Head of caudate nucleus (tissue), 42 donors: ENCODE data around the gene TCN1.
"Not testable (repeated sequence)": the region's sequence is repeated elsewhere in the genome, so short reads cannot be mapped to it uniquely, and the experiment has no call there.

ENCODE experiments used
- DNase-seq, 42 donors: peaks; one replicate each; pipeline versions ENCODE4 v3.0.0 to v3.0.0-alpha.2; 2020 to 2021; ENCODE audit warnings: mixed read lengths in 7 of 42
- intact Hi-C: fragments of 100-400 bp; cut with DNase I; formaldehyde crosslinking; loops from one replicate; pipeline ENCODE4 v1.15.0; 2022

The TCN1 gene

DNA sequence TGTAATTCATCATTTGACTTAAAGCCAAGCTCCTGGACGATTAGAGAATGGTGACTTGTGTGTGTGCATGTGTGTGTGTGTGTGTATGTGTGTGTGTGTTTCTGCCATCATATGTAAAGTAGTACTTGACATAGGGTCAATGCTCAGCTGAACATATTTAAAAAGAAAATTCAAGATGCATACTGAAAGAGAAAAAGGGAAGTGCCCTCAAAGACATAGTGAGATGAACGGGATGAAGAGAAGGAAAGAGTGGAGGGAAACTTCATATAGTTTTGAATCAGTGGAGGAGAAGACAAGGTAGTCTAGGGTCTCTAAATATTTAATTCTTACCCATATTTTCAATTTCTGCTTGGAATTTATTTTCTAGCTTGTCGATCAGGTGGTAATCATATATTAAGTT, 4.0 kb downstream of the TCN1 start:
- DNase-seq, result no peak
- intact Hi-C loops, result no loop called here

DNA sequence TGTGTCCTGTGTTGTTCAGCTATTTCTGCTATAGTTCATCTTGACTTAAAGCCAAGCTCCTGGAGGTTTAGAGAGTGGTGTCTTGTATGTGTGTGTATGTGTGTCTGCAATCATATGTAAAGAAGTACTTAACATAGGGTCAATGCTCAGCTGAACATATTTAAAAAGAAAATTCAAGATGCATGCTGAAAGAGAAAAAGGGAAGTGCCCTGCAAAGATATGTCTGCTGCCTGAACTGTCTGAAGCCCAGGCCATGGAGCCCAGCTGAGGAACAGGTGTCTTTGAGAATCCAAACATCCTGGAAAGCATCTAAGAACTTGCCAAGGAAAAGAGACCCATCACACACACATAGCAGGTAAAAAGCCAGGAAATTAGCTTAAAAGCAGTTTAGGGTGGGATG, 6.6 kb downstream of the TCN1 start:
- DNase-seq, result no peak
- intact Hi-C loops, result no loop called here

DNA sequence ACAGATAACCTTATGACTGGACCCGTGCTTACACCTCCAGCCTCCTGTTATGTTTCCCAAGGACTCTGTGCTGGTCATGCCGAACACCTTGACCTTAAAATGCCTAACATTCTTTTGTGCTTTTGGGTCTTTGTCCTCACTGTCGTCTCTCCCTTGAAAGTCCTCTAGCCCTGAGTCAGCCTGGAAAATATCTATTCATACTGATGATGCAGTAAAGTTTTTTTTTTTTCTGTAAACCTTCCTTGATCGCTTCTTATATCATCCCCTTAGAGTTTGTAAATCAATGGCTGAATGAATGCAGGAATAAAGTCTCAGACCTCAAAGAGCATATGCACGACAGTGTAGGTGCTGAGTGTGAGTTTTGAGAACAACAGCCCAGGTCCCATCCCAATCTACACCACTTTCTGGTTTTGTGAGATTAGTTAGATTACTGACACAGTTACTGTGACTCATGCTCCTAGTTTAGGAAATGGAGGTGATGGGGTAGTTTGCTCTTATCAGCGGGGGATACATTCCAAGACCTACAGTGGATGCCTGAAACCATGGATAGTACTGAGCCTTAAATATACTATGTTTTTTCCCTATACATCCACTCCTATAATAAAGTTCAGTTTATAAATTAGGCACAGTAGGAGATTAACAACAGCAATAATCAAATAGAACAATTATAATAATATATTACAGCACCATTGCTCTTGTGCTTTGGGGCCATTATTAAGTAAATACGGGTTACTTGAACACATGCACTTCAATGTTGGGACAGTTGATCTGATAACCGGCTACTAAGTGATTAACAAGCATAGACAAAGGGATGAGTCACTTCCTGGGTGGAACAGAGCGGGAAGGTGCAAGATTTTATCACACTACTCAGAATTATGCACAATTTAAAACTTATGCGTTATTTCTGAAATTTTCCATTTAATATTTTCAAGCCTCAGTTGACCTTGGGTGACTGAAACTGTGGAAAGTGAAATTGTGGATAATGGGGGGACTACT, 8.6 kb downstream of the TCN1 start:
- intact Hi-C loops, result no loop called here
- no peak for DNase-seq

DNA sequence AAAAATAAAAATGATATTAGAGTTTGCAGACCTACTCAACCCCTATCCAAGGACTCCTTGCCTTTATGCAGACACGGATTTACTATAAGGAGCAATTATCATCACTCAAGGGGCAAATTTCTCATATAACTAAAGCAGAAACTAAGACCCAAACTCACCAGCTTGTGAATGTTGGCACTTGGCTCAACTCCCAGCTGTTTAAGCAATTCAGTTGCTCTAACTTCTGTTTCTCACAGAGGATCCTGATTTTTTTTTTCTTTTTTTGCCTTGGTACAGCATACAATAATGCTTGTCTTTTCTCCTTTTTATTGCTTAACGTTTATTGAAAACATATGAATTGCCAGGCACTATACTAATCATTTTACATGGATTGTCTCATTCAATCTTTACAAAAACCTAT, 11.4 kb downstream of the TCN1 start:
- DNase-seq, result no peak
- intact Hi-C loops, result no loop called here

DNA sequence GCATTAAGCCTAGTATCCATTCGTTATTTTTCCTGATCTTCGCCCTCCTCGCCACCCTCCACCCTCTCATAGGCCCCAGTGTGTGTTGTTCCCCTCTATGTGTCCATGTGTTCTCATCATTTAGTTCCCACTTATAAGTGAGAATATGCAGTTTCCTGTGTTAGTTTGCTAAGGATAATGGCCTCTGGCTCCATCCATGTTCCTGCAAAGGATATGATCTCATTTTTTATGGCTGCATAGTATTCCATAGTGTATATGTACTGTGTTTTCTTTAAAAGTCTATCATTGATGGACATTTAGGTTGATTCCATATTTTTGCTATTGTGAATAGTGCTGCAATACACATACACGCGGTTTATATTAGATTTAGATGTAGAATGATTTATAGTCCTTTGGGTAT, 14.9 kb downstream of the TCN1 start:
- DNase-seq, intact Hi-C loops: not testable (repeated sequence)

DNA sequence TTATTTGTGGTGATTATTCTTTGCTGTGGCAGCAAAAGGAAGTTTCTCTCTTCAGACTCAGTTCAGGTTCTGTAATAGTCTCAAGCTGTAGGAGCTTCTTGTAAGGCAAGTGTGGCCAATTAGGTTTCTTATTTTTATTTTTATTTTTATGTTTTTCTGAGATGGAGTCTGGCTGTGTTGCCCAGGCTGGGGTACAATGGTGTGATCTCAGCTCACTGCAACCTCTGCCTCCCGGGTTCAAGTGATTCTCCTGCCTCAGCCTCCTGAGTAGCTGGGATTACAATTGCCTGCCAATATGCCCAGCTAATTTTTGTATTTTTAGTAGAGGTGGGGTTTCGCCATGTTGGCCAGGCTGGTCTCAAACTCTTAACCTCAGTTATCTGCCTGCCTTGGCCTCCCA, 16.7 kb downstream of the TCN1 start:
- intact Hi-C loops, DNase-seq: not testable (repeated sequence)

DNA sequence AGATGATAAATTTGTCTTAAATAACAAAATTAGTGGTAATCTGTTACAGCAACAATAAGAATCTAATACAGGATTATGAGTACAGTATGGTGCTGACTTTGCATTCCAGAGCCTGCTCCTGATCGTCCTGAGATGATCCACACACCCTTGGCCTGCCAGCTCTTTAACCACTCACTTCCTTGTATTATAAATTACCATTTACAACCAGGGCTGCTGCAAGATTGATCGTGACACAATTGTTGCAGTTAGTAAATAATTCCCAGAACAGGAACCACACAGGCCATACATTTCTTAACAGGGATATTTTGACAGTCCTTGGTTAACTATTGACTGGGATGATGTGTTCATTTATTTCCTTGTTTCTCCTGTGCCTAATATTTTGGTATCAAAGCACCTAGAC, 17.2 kb downstream of the TCN1 start:
- no peak for DNase-seq
- intact Hi-C loops, result no loop called here

DNA sequence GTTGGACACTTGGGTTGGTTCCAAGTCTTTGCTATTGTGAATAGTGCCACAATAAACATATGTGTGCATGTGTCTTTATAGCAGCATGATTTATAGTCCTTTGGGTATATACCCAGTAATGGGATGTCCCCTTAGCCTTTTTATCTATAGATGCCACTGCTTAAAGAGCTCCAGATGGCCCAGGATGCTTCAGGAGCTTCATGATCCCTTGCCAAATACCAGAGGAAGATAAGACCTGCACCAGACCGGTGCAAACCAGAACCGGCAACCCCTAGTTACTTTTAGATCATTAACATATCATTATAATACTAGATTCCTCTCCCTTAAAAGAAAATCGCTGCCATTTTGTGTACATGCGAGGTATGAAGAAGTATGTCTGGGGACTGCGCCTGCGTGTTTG, 17.8 kb downstream of the TCN1 start:
- intact Hi-C loops, result not testable (repeated sequence)

DNA sequence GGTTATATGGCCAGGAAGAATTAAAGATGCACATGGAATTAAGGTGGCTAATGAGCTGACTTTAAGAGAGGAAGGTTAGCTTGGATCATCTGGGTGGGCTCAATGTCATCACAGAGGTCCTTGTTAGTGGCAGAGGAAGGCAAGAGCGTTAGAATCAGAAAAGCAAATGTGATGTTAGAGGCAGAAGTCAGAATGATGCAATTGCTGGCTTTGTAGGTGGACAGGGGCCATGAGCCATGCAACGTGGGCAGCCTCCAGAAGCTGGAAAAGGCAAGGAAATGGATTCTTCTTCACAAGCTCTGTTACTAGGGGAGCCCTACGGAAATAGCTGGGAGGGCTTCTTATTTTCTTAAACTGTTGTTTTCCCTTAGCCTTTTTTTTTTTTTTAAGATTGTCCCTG, 18.7 kb downstream of the TCN1 start:
- intact Hi-C loops, result no loop called here

More for the DNA sequence above, 17.8 kb downstream of the TCN1 start:
- not testable (repeated sequence) for DNase-seq

DNA sequence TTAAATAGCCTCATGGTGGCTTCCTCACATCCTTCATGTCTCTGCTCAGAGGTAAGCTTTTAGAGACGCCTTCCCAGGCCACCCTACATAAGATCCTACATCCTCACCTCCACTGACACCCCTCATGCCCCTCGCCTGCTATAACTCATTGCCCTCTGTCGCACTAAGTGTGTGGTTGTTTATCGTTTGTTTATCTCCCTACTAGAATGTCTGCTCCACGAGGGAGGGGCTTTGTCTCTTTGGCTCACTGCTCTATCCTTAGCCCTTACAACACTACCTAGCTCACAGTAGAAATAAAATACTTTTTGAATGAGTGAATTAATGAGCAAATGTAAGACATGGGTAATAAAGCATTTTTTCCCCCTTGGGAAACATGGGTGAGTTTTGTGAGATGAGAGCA, 19.7 kb downstream of the TCN1 start:
- intact Hi-C loops, result no loop called here
- no peak for DNase-seq

More for the DNA sequence above, 18.7 kb downstream of the TCN1 start:
- DNase-seq, result no peak

DNA sequence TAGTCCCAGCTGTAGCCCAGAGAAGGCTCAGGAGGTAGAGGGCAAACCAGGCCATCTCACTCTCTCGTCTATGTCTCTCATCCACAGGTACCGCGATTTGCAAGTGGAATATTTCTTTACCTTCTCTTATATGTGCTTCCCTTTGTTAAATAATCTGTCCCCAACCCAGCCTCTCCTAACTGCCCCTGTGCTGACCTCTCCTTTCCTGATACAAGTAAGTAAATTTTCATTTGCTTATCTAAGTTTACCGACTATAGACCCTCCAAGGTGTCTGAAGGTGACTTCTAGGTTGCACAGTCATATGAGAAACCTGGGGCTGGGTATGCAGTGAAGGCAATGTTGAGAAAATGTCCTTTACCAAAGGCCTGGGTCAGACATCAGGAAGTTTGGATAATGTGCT, 20.9 kb downstream of the TCN1 start, which contains the start of gene CBLIF:
Gene CBLIF, minus strand, starts transcription at position 101 of the 400 bp plus-strand sequence. Its CDS starts 46 bp downstream, at position 55.
- intact Hi-C loops, result no loop called here
- no peak for DNase-seq

DNA sequence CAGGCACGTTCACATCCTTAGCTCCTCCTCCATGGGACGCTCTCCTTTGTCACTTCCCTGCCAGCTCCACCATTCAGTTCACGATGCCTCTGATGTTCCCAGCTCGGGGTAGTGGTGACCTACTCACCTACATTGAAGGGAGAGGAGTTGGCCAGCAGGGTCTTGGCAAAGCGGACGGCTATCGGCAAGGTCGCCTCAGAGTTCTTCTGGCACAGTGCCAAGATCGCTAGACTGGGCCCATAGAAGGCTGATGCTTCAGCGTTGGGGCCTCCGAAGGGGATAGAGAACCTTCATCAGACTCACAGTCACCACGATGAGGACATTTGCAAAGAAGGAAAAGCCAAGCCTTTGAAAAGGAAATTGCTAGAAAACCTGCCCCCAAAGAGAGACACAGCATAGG, 24.0 kb downstream of the TCN1 start:
- peak in 1 of 42 donors; percentile 13 for DNase-seq
- intact Hi-C loops, result no loop called here

DNA sequence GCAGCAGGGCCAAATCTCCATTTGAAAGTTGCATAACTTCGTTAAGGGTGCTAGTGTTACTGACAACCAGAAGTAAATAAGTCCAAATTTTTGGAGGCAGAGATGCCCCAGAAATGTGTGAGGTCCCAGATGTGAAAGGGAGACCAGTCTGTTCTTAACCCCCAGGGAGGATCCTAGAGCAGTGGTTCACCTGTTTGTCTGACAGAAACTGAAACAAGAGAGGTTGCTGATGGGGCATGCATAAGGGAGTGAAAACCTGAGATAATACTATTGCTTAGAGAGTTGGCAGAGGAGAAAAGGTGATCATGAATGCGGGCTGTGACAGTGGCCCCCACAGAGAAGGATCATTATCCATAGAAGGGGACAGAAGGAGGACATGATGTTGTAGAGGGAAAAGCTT, 24.8 kb downstream of the TCN1 start:
- intact Hi-C loops, result no loop called here

DNA sequence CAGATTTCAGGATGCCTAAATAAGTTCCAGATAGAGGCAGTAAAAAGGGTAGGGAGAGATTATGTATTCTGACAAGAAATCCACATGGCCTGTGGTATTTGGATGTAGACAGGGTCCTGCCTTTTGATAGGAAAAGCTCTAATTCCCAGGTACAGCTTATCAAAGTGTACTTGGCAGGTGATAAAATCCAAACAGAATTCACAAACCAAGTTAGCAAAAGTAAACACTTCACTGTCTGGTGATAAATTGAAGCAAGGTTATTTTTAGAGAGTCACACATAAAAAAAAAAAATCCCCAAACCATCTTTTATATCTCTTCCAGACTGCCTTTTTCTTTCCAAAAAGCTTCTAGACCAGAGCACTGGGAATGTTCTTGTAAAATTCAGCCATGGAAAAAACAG, 26.7 kb downstream of the TCN1 start:
- intact Hi-C loops, result no loop called here
- DNase-seq, result no peak

More for the DNA sequence above, 24.8 kb downstream of the TCN1 start:
- DNase-seq, result no peak

DNA sequence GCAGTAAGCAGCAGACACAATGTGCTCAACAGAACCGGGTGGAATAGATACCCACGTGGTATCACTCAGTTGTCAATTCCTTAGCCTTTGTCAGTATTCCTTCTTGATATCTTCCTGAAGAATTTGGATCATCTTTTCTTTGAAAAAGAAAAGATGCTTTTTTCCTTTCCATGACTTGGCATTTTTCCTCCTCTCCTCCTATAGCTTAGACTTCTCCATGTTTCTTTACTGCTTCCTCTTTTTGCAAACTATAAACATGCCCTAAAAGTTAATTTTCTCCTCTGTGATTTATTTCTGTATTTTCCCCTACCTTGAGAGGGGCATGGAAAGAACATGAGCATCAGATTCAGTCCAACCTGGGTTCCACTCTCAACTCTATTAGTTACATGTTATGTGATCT, 32.7 kb downstream of the TCN1 start:
- intact Hi-C loops, result no loop called here
- DNase-seq, result no peak

DNA sequence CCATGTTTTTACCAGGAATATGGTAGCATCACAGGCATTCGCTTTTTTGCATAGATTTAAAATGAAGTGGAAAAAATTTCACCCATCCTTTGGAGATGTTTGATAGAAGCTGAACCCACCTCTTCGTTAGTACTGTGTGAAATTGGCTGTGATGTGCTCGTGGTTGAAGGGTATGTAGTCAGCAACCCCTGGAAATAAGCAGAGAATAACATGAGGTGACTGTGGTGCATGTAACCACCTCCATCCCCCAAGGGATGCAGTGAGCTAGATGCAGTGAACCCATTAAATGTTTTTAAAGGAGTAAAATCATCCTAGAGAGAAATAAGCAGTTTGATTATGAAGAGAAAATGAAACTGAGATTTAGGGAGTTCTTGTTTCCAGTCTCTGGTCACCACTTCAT, 36.9 kb downstream of the TCN1 start:
- DNase-seq, result no peak
- intact Hi-C loops, result no loop called here

DNA sequence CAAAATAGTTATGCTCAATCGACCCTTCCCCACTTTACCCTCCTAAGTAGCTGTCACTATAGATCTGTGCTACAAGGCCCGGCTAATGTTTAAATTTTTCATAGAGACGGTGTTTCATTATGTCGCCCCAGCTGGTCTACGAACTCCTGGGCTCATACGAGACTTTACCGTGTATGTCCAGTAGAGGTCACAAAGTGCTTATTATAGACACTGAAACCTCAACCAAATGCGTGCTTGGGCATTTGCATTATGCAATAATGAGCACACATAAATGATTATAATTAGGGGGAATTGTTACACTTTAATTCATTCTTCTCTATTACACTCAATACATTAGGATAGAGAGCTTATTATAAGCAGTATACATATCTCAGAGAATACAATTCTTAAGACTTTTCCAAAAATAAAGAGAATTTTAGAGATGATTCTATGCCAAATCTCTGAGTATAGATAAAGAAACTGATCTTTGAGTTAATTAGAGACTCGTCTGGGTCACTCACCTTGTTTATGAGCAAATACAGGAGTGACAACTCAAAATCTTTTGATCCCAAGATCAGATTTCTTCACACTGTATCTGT, 43.2 kb downstream of the TCN1 start:
- DNase-seq, result peak in 10 of 42 donors; percentile 4 to 58 (median 26)
- intact Hi-C loops, result no loop called here

DNA sequence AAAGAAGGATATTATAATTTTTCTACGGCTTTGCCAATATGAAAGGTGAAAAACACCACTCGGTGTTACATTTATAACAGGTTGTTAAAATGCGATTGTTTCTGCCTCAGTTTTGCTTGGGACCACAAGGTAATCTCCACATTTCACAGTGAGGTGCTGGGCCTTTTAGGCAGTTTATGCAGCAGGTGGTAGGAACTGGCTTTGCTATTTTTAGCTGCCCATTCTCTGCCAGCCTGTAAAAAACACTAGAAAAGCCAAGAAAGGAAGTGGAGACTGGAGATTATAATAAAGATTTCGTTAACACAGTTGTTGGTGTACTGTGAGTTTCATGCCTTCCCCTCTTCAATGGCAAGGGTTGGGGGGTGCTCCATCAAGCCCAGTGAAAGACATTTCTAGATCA, 47.7 kb downstream of the TCN1 start:
- DNase-seq, result no peak
- intact Hi-C loops, result no loop called here

DNA sequence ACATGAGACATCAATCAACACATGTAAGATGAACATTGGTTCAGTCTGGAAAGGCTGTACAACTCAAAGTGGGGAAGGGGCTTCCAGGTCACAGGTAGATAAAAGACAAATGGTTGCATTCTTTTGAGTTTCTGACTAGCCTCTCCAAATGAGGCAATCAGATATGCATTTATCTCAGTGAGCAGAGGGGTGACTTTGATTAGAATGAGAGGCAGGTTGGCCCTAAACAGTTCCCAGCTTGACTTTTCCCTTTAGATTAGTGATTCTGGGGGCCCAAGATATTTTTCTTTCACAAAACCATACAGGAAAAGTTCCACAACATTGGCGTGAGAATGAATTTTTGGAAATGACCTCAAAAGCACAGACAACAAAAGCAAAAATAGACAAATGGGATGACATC, 49.9 kb downstream of the TCN1 start:
- intact Hi-C loops, result not testable (repeated sequence)

DNA sequence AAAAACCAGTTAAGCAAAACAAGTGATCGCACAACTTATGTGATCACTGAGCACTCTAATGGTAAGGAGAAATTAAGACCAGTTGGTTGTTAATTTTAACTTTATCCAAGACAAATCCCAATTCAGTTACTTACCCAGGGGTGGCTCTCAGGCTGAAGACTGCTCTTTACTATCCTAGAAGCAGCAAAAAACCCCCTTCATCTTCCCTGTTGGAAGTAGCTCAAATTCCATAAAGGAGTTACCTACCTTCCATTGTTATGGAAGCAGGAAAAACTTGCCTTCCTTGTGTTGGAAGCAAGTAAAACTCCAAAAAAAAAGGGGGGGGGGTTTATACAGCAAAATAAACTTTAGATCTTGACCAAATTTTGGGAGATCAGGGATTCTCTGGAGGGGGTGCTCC, 50.5 kb downstream of the TCN1 start:
- no peak for DNase-seq
- intact Hi-C loops, result no loop called here

More for the DNA sequence above, 49.9 kb downstream of the TCN1 start:
- DNase-seq, result not testable (repeated sequence)
